IgD-negative memory B cell (primary cell): ENCODE results near the gene TEKT3. TPM values are rescaled to one million over a fixed set of nuclear protein-coding genes. Genes with fewer than 3 reads are reported as not detected.

ENCODE experiments used
- H3K27ac Mint-ChIP-seq, 3 donors: one replicate each; pipeline ENCODE4 v1.8.0; 2020 to 2022; ENCODE audit warnings: mild to moderate bottlenecking in 3 of 3, mixed read lengths in 3 of 3, moderate library complexity in 1 of 3
- H3K27me3 Mint-ChIP-seq: one replicate; pipeline ENCODE4 v1.8.0; 2021; ENCODE audit warnings: mixed read lengths
- H3K36me3 Mint-ChIP-seq: one replicate; pipeline ENCODE4 v1.8.0; 2020; ENCODE audit warnings: mild to moderate bottlenecking, mixed read lengths
- H3K4me1 Mint-ChIP-seq, 3 donors: one replicate each; pipeline ENCODE4 v1.8.0; 2020 to 2022; ENCODE audit warnings: mixed read lengths in 3 of 3, mild to moderate bottlenecking in 1 of 3
- H3K4me3 Mint-ChIP-seq, 4 donors: one replicate each; pipeline ENCODE4 v1.8.0; 2020 to 2022; ENCODE audit warnings: mild to moderate bottlenecking in 4 of 4, mixed read lengths in 4 of 4, moderate library complexity in 3 of 4
- H3K9me3 Mint-ChIP-seq, 3 donors: one replicate each; pipeline ENCODE4 v1.8.0; 2020 to 2021; ENCODE audit warnings: mixed read lengths in 3 of 3, mild to moderate bottlenecking in 1 of 3
- polyA plus RNA-seq: library from polyadenylated mRNA; unstranded; fragments of 300-500 nt; fragmentation: Illumina TruSeq; gene quantifications from one replicate; pipeline ENCODE4 v1.2.3, GENCODE V29; 2021

Gene TEKT3
- polyA plus RNA-seq, 1 donor from 2014 or later: not detected

DNA sequence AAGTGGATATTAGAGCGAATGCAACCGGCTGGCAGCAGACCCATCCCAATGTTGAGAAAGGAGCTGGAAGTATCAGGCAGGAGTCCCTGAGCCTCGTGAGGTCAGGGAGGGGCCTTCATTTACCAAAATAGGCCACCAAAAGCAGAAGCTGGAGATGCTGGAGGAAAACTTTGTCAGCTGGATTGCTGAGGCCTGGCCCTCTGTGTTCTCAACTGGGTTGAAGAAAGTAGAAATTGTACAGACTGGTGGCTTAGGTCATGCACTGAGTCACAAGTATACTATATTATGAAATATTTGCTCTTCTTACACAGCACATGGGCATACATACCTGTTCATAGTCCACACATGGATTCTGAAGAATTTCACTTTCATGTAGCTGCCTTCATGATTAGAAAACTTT lies 23.2 kb upstream of the TEKT3 start:
- Mint-ChIP-seq H3K36me3 (no peaks in the 10 kb centered on the region), H3K4me3 (no peak overlapping the region), H3K4me1 (peaks cover 0 to 1% (median 0%) of the 10 kb centered on the region in 3 donors), H3K27ac (no peak overlapping the region), H3K27me3 (no peaks in the 10 kb centered on the region), H3K9me3 (peaks cover 0 to 4% (median 1%) of the 10 kb centered on the region in 3 donors)

DNA sequence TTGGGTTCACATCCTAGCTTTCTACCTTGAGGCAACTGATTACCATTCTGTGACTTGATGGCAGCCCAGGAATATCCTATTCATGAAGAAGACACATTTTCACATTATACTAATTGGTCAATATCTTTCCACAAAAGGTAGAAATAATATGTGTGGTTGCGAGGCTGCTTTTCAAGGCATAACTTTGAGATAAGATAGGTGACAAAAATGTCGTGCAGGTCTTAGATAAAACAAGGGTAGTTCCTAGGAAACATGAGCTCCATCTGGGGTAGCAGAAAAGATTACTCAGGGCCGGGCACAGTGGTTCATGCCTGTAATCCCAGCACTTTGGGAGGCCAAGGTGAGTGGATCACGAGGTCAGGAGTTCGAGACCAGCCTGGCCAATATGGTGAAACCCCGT lies 22.3 kb upstream of the TEKT3 start:
- Mint-ChIP-seq H3K9me3 (peaks cover 0 to 4% (median 1%) of the 10 kb centered on the region in 3 donors), H3K4me3 (no peak overlapping the region), H3K27me3 (no peaks in the 10 kb centered on the region), H3K36me3 (no peaks in the 10 kb centered on the region), H3K4me1 (peaks cover 0 to 1% (median 0%) of the 10 kb centered on the region in 3 donors), H3K27ac (no peak overlapping the region)

DNA sequence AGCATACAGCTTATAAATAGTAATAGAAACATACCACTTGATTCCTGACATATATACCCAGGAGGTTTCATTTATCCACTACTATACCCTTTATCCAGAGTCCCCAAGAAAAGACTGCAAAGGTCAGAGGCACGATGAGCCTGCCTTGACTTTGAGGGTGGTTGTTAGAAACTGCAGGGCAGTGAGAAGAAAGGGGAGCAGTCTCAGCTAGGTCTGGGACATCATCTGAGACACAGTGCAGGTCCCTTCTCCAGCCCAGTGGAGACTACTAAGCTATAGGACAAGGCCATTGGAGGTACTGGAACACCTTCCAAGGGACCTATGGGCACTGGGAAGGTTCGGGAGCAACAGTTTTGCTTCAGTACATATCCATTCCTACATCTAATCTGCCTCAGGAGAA lies 20.2 kb upstream of the TEKT3 start:
- Mint-ChIP-seq H3K27me3 (no peaks in the 10 kb centered on the region), H3K4me3 (no peak overlapping the region), H3K4me1 (peaks cover 0 to 1% (median 0%) of the 10 kb centered on the region in 3 donors), H3K36me3 (no peaks in the 10 kb centered on the region), H3K9me3 (peaks cover 0 to 5% (median 1%) of the 10 kb centered on the region in 3 donors), H3K27ac (peak overlapping the region in 1 of 3 donors; percentile 62)

DNA sequence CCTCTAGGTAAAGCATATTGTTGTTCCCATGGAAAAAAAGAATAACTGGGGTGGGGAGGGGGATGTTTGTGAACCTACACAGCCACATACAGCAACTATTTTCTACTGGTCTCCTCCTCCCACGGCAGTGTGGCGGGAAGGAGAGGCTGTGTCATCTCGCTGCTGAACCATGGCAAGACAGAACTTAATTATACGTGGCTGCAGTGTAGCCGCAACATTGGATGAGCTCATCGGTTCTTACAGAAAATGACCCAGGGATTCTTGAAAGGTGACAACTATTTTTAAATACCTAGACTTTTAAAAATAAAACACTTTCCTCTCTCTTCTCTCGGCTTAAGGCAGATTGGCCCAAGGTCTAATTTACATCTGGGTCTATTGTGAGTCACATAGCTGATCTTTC lies 19.8 kb upstream of the TEKT3 start:
- Mint-ChIP-seq H3K4me1 (peaks cover 0 to 1% (median 0%) of the 10 kb centered on the region in 3 donors), H3K36me3 (no peaks in the 10 kb centered on the region), H3K4me3 (no peak overlapping the region), H3K27ac (no peak overlapping the region), H3K9me3 (peaks cover 0 to 5% (median 1%) of the 10 kb centered on the region in 3 donors), H3K27me3 (no peaks in the 10 kb centered on the region)

DNA sequence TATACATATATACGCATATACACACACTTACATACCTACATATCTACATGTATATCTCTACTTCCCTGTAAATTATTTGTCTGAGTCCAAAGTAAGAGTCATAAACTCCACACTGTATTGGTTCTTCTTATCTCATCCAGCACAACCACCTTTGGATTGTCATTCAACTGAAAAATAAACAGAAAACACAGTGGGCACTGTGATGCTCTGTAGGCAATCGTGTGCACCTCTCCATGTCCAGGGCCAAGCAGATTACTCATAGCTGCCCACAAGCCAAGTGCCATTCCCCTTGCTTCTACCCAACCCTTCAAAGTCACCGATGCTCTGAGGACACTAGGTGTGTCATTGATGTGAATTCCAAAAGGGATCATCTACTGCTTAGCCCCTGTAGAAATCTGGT lies 12.9 kb upstream of the TEKT3 start:
- Mint-ChIP-seq H3K9me3 (peaks cover 0 to 4% (median 0%) of the 10 kb centered on the region in 3 donors), H3K4me3 (no peak overlapping the region), H3K27me3 (peaks cover 9% of the 10 kb centered on the region), H3K36me3 (peaks cover 2% of the 10 kb centered on the region), H3K27ac (no peak overlapping the region), H3K4me1 (no peaks in the 10 kb centered on the region)

DNA sequence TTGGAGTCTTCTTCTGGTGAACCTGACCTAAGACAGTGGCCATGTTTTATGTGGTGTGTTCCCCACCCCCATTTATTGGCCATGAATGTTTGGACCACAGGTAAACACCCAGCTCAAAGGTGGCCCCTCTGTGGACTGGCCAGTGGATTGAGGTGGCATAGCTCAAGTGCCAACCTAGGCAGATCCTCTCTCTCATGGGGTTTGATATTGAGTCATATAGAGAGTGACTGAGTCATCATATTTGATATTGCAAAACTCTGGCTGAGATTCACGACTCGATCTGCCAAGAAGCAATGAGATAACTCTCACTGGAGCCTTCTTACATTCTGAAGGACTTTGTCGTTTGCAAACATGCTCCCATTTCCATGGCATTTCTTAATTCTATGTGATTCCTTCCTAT lies 10.5 kb upstream of the TEKT3 start:
- Mint-ChIP-seq H3K36me3 (peaks cover 2% of the 10 kb centered on the region), H3K4me1 (no peaks in the 10 kb centered on the region), H3K27ac (no peak overlapping the region), H3K4me3 (no peak overlapping the region), H3K9me3 (peaks cover 0 to 3% (median 0%) of the 10 kb centered on the region in 3 donors), H3K27me3 (peaks cover 9% of the 10 kb centered on the region)

DNA sequence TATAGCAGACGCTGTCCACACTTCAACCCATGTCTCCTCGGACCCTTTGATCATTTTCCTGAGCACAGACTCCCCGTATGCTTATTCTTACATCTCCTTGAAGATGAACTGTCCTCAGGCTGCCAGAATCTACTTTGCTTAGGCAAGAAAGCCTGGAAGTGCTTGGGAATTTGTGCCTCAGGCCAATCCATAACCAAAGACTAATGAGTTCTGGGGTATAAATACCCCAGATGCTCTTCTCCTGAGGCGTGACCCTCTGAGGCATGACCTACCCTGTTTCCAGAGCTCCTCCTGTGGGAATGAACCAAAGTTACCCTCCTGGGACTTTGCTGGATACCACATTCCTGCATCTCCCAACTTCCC lies 10.1 kb upstream of the TEKT3 start:
- H3K9me3 Mint-ChIP-seq: peaks cover 0 to 3% (median 0%) of the 10 kb centered on the region in 3 donors
- H3K4me1 Mint-ChIP-seq: no peaks in the 10 kb centered on the region
- peaks cover 2% of the 10 kb centered on the region for H3K36me3 Mint-ChIP-seq
- no peak overlapping the region for H3K27ac Mint-ChIP-seq
- peaks cover 9% of the 10 kb centered on the region for H3K27me3 Mint-ChIP-seq
- H3K4me3 Mint-ChIP-seq: no peak overlapping the region

DNA sequence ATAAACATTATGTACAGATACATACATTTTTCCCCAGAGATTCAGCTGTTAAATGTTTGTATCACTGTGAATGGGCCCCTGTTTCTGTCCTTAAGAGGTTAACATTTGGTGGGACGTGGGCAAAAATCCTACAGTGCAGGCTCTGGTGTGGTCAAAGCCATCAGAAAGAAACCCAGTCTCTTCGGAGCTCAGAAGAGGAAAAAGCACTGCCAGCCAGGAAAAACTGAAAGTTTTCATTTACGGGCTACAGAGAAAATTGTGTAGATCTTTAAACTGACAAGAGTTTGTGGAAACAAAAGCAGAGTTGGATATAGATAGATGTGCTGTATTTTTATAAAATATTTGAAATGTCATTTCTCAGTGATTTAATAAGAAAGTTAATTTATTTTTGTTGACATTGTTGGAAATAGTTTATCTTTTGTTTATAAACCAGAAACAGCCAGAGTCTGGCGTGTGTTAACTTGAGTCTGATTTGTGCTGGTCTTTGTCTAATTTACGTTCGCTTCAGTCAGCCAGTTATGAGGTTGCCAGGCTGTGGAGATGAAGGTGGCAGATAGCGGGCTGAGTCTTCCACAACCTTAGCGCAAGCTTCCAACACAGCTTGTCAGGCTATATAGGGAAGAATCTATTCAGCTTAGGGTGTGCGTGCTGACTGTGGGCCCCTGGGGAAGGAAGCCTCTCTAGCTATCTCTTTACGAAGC lies 9.5 kb upstream of the TEKT3 start:
- no peaks in the 10 kb centered on the region for H3K4me1 Mint-ChIP-seq
- no peak overlapping the region for H3K4me3 Mint-ChIP-seq
- peaks cover 0 to 3% (median 0%) of the 10 kb centered on the region in 3 donors for H3K9me3 Mint-ChIP-seq
- peaks cover 2% of the 10 kb centered on the region for H3K36me3 Mint-ChIP-seq
- no peak overlapping the region for H3K27ac Mint-ChIP-seq
- peaks cover 9% of the 10 kb centered on the region for H3K27me3 Mint-ChIP-seq

DNA sequence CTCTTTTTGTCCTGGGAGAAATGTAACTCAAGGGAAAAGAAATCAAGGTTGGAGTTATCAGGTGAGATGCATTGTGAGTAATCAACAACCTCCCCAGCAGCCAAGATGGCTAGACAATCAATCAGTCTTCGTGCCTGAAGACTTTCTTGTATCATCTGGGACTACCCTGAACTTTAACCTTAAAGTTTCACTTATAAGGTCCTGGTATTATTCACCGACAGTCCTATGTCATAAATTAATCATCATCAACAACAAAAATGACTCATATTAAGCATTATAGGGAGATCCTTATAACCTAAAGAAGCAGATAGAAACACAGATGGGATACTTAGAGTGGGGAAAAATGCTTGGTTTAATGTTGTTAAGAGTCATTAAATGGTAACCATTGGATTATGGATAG lies 7.7 kb upstream of the TEKT3 start:
- H3K27ac Mint-ChIP-seq: no peak overlapping the region
- H3K27me3 Mint-ChIP-seq: peaks cover 8% of the 10 kb centered on the region
- peaks cover 0 to 2% (median 0%) of the 10 kb centered on the region in 3 donors for H3K9me3 Mint-ChIP-seq

DNA sequence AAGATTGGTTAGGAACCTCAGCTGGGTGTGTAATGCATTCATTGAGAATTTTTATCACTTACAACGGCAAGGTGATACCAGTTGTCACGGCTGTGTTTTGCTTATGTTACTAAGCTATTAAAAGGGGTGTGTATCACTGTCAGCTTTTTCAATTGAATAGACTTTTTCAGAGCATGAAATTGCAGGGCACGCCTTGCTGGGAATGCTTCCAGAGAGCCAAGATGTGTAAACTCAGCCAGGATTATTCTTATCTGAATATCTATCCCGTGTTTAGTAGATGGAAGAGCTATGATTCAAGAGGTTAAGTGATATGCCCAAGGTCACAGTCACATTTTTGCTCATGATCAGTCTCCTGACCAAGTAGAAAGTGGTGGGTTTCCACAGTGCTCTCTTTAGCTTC lies 6.6 kb upstream of the TEKT3 start:
- Mint-ChIP-seq H3K27ac (no peak overlapping the region), H3K4me3 (no peak overlapping the region), H3K4me1 (no peaks in the 10 kb centered on the region), H3K27me3 (peaks cover 15% of the 10 kb centered on the region), H3K9me3 (peaks cover 0 to 5% (median 0%) of the 10 kb centered on the region in 3 donors), H3K36me3 (peaks cover 2% of the 10 kb centered on the region)

More for the DNA sequence above, 7.7 kb upstream of the TEKT3 start:
- H3K4me1 Mint-ChIP-seq: no peaks in the 10 kb centered on the region
- peaks cover 2% of the 10 kb centered on the region for H3K36me3 Mint-ChIP-seq
- no peak overlapping the region for H3K4me3 Mint-ChIP-seq

DNA sequence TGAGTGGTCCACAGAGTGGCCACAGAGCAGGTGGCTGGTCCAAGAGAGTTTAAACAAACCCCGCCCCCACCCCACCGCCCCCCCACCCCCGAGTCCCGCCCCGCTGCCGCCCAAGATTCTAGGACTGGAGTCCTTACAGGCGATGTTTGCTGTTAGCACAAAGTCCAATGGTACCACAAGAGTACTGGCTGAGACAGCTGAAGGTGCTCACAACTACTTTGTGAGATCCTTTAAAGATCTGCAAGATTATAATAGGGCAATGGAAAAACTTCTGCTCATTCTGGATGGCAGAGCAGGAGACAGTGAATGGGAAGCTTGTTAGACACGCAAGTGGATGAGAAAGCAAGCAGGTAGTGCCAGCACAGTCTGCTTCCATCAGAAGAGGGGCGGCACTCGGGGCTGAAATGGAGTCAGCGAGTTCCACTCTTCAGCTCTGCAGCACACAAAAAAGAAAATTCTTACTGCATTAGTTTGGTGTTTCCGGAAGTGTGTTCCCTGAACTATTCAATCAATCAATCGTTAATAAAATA lies 4.7 kb upstream of the TEKT3 start:
- H3K4me3 Mint-ChIP-seq: no peak overlapping the region
- H3K27me3 Mint-ChIP-seq: peaks cover 21% of the 10 kb centered on the region
- peaks cover 2% of the 10 kb centered on the region for H3K36me3 Mint-ChIP-seq
- peaks cover under 1 to 1% (median 1%) of the 10 kb centered on the region in 3 donors for H3K4me1 Mint-ChIP-seq
- no peak overlapping the region for H3K27ac Mint-ChIP-seq
- H3K9me3 Mint-ChIP-seq: peaks cover 0 to 6% (median 0%) of the 10 kb centered on the region in 3 donors

DNA sequence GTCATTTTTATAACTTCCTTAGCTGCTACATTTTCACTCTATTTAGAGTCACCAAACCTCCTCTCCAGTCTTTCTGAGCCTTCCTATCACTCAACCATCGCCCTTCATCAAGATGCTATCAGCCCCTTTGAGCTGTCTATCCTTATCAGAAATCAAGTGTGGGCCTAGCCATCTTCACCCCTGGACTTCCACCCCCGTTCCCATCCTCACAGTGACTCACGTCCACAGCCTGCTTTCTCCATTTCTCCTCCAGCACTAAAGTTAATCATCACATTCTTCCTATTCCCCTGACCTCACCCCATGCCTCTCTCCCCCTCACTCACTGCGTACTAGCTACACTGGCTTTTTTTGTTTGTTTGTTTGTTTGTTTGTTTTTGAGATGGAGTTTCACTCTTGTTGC lies 2.4 kb upstream of the TEKT3 start:
- Mint-ChIP-seq H3K36me3 (peaks cover 1% of the 10 kb centered on the region), H3K27ac (no peak overlapping the region), H3K4me3 (no peak overlapping the region), H3K9me3 (peaks cover 0 to 6% (median 0%) of the 10 kb centered on the region in 3 donors), H3K4me1 (peaks cover 4 to 5% (median 4%) of the 10 kb centered on the region in 3 donors), H3K27me3 (peaks cover 28% of the 10 kb centered on the region)

DNA sequence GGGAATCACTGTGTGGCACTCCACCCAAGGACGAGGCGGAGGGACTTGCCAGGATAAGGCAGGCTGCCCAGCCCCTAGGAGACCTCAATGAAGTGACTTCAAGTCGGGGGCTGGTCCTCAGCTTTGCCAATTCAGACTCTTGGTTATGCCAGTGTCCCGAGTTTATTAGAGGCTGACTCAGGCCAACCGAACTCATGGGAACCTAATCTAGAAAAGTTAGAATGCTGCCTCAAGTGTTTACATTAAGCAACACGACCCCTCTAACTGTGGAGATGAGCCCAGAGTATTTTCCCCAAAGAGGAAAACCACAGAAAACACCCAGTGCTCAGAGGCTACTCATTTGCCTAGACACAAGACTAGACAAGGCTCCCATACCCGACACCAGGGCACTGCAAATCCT lies 1.1 kb upstream of the TEKT3 start:
- Mint-ChIP-seq H3K27me3 (peaks cover 28% of the 10 kb centered on the region), H3K27ac (no peak overlapping the region), H3K9me3 (peaks cover 0 to 6% (median 0%) of the 10 kb centered on the region in 3 donors), H3K4me1 (peaks cover 4 to 5% (median 4%) of the 10 kb centered on the region in 3 donors), H3K36me3 (peaks cover 1% of the 10 kb centered on the region), H3K4me3 (no peak overlapping the region)

DNA sequence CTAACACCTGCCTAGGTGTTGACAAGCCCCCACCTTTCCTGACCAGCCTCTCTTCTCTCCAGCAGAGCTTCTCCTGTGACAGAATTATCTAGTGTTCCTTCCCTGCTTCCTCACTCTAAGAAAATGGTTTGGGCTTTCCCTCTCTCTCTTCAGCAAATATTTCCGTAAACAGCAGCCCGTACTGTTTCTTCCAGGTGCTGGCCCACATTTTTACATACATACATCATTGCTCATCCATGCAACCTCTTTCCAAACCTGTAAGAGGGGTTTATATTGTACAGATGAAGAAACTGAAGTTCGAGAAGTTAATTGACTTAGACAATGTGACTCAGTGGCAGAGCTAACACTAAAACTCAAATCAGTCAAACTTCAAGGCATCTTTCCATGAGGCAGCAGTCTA lies 569 bp upstream of the TEKT3 start:
- peaks cover 1% of the 10 kb centered on the region for H3K36me3 Mint-ChIP-seq
- peaks cover 29% of the 10 kb centered on the region for H3K27me3 Mint-ChIP-seq
- H3K9me3 Mint-ChIP-seq: peaks cover 0 to 8% (median 0%) of the 10 kb centered on the region in 3 donors
- H3K4me1 Mint-ChIP-seq: peaks cover 4 to 5% (median 4%) of the 10 kb centered on the region in 3 donors
- H3K27ac Mint-ChIP-seq: no peak overlapping the region
- no peak overlapping the region for H3K4me3 Mint-ChIP-seq

DNA sequence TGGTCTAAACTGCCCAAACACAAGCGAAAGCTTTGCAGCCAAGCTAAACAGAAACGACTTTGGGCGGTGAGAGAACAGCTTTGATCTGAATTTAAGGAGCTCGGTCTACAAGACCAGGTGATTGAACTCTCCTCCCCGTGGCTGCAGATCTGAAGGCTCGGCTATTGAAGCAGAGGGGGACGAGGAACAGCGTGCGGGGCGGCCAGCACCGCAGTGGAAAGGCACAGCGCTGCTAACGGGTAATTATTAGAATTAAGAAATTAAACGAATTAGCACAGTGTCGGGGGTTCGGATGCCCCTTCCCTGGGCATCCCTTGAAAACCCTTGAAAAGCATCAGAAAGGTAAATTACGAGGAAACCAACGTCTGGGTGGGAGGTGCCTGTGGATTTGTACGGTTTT lies 431 bp downstream of the TEKT3 start:
- H3K27me3 Mint-ChIP-seq: peaks cover 29% of the 10 kb centered on the region

DNA sequence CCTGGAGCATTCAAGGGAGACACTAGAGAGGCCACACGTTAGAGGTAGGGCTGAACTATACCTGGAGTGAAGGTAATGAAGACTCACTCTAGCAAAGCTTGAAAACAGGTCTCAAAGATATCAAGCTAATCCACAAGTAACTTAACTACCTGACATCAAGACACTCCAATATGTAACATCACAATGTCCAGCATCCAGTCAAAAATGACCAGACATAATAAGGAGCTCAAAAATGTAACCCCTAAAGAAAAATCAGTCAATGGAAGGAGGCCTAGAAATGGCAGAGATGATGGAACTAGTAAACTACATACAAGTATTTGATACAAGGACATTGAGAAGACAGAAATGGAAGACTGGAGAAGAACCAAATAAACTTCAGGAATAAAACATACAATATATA lies 6.0 kb downstream of the TEKT3 start:
- H3K9me3 Mint-ChIP-seq: peaks cover 6 to 14% (median 8%) of the 10 kb centered on the region in 3 donors
- no peak overlapping the region for H3K4me3 Mint-ChIP-seq
- H3K4me1 Mint-ChIP-seq: no peaks in the 10 kb centered on the region
- peaks cover 8% of the 10 kb centered on the region for H3K27me3 Mint-ChIP-seq
- no peak overlapping the region for H3K27ac Mint-ChIP-seq
- H3K36me3 Mint-ChIP-seq: peaks cover 2% of the 10 kb centered on the region

More for the DNA sequence above, 431 bp downstream of the TEKT3 start:
- peaks cover 4 to 5% (median 4%) of the 10 kb centered on the region in 3 donors for H3K4me1 Mint-ChIP-seq
- H3K36me3 Mint-ChIP-seq: peaks cover 3% of the 10 kb centered on the region
- peak overlapping the region in 3 of 4 donors; percentile 10 to 39 (median 35) for H3K4me3 Mint-ChIP-seq
- peaks cover 0 to 8% (median under 1%) of the 10 kb centered on the region in 3 donors for H3K9me3 Mint-ChIP-seq
- no peak overlapping the region for H3K27ac Mint-ChIP-seq
